Lower lobe of right lung (tissue), 2 donors: ENCODE results near the gene ZSWIM3. TPM values are rescaled to one million over a fixed set of nuclear protein-coding genes. Genes with fewer than 3 reads are reported as not detected.

ENCODE experiments used
- ATAC-seq, 2 donors: fragments of 200-7000 bp; cut with Tn5 transposase; one replicate each; pipeline ENCODE4 v1.9.1; 2020 to 2022; ENCODE audit warnings: mild to moderate bottlenecking in 2 of 2, moderate library complexity in 2 of 2
- DNase-seq: peaks from one replicate; pipeline ENCODE4 v3.0.0-alpha.2; 2020
- H3K27ac ChIP-seq: fragments of 200-600 bp; one replicate; pipeline ENCODE4 v1.8.0; 2022
- H3K27me3 ChIP-seq: fragments of 200-600 bp; one replicate; pipeline ENCODE4 v1.8.0; 2022; ENCODE audit warnings: low read depth
- H3K36me3 ChIP-seq: fragments of 200-600 bp; one replicate; pipeline ENCODE4 v1.8.0; 2022; ENCODE audit warnings: mild to moderate bottlenecking
- H3K4me1 ChIP-seq: fragments of 200-600 bp; one replicate; pipeline ENCODE4 v1.8.0; 2022
- H3K4me3 ChIP-seq: fragments of 200-600 bp; one replicate; pipeline ENCODE4 v1.8.0; 2022; ENCODE audit warnings: mild to moderate bottlenecking
- H3K9me3 ChIP-seq: fragments of 200-600 bp; one replicate; pipeline ENCODE4 v1.8.0; 2022
- CTCF ChIP-seq: fragments of 200-600 bp; IDR thresholded peaks from one replicate; pipeline ENCODE4 v1.8.0; 2022; ENCODE audit warnings: antibody characterized with exemption, mild to moderate bottlenecking
- intact Hi-C: fragments of 100-400 bp; cut with DNase I; formaldehyde crosslinking; loops from one replicate; pipeline ENCODE4 v1.11.0; 2022
- total RNA-seq: library from RNA; stranded (reverse); fragmentation: NEBNext Ultra II Directional; extraction: Animal tissue kit (Norgen Biotek cat#: 25700); gene quantifications from one replicate; pipeline ENCODE4 v1.2.1, GENCODE V29; 2021
- donor health status: DM: no; HTN: yes; CAD: no; lungs with severe emphysema.

ZSWIM3 gene
- total RNA-seq, 1 donor from 2014 or later: 3.0 TPM

DNA sequence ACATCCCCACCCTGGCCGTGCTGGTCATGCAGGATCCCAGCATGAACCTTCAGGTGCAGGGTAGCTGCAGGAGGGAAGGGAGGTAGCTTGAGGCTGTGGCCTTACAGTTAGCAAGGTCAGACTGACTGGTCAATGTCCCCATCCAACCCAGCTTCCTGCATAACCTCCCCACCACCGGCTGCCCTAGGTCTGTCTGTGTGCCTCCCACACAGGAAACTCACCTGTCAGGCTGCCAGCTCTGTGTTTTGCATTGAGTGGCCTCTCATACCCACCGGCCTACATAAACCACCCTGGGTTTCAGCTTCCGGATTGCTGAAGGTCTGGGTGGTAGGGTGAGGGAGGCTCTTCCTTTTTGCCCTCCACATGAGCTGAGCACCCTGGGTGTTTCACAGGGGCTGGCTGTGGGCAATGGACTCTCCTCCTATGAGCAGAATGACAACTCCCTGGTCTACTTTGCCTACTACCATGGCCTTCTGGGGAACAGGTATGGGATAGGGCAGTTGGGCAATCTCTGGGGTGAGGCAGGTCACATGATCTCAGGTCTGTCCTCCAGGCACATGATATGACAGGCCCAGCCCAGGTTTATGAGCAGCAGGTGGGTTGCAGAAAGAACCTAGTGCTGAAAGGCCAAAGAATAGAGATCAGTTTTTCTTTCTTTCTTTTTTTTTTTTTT is 35.5 kb downstream of the ZSWIM3 start:
- Histone ChIP-seq H3K4me3 (peak overlapping the region; percentile 6), H3K36me3 (peaks cover 57% of the 10 kb centered on the region)
- intact Hi-C loops: no loop called here

DNA sequence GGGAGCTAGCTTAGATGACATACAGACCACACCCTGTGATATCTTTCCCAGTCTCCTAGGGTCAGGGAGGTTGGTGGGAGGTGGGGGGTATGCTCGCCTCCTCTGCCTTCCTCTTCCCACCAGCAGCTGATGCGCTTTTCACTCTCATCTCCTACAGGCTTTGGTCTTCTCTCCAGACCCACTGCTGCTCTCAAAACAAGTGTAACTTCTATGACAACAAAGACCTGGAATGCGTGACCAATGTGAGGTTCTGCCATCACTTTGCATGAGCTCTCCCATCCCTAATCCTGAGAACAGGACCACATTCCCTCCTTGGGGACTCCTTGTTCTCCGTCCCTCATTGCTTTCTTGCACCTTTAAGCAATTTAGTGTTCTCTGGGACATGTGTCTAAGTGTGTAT is 36.4 kb downstream of the ZSWIM3 start:
- ATAC-seq: no peak
- Histone ChIP-seq H3K9me3 (no peaks in the 10 kb centered on the region), H3K4me1 (peaks cover 34% of the 10 kb centered on the region), H3K4me3 (no peak overlapping the region), H3K27ac (no peak overlapping the region), H3K27me3 (no peaks in the 10 kb centered on the region), H3K36me3 (peaks cover 65% of the 10 kb centered on the region)
- DNase-seq: no peak
- intact Hi-C loops: no loop called here
- no peak for TF ChIP-seq CTCF

More for the DNA sequence above, 35.5 kb downstream of the ZSWIM3 start:
- ATAC-seq (no peak), DNase-seq (no peak)
- Histone ChIP-seq H3K27ac (no peak overlapping the region), H3K9me3 (no peaks in the 10 kb centered on the region), H3K4me1 (peaks cover 34% of the 10 kb centered on the region), H3K27me3 (no peaks in the 10 kb centered on the region)
- TF ChIP-seq CTCF: no peak

- no peak for ATAC-seq
- Histone ChIP-seq H3K27ac (no peak overlapping the region), H3K4me1 (peaks cover 32% of the 10 kb centered on the region), H3K4me3 (no peak overlapping the region), H3K36me3 (peaks cover 73% of the 10 kb centered on the region), H3K27me3 (no peaks in the 10 kb centered on the region), H3K9me3 (no peaks in the 10 kb centered on the region)
- no peak for TF ChIP-seq CTCF
- no peak for DNase-seq
- intact Hi-C loops: no loop called here
These were observed 37.4 kb downstream of the ZSWIM3 start for GRCh38 chr20:45894797-45895196.

GRCh38 chr20:45896641-45897161 is 39.3 kb downstream of the ZSWIM3 start:
- no peak for TF ChIP-seq CTCF
- Histone ChIP-seq H3K36me3 (peaks cover 92% of the 10 kb centered on the region), H3K9me3 (no peaks in the 10 kb centered on the region), H3K4me3 (no peak overlapping the region), H3K4me1 (peaks cover 20% of the 10 kb centered on the region), H3K27me3 (no peaks in the 10 kb centered on the region), H3K27ac (no peak overlapping the region)
- ATAC-seq (no peak), DNase-seq (no peak)
- intact Hi-C loops: no loop called here

DNA sequence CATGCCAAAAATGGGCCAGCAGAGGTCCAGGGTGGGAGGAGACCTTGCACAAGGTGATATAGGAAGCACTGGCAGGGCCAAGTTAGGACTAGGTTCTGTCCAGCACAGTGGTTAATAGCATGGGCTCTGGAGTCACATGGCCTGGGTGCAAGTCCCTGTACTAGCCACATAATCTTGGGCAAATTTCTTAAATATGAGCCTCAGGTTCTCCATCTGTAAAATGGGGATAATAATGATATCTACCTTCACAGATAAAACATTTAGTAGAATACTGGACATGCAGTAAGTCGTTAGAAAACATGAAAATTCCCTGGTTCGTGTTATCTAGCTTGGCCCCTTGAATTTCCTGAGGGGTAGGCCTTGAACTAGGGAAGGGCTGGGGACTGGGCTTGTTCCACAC is 39.9 kb downstream of the ZSWIM3 start:
- H3K4me3 ChIP-seq: no peak overlapping the region
- ATAC-seq (no peak), DNase-seq (no peak)
- H3K27me3 ChIP-seq: no peaks in the 10 kb centered on the region
- no peak for TF ChIP-seq CTCF
- H3K4me1 ChIP-seq: peaks cover 15% of the 10 kb centered on the region
- H3K36me3 ChIP-seq: peaks cover 98% of the 10 kb centered on the region
- H3K27ac ChIP-seq: no peak overlapping the region
- intact Hi-C loops: no loop called here
- no peaks in the 10 kb centered on the region for H3K9me3 ChIP-seq
